ENCODE results near the gene RNF19B. TPM values are rescaled to one million over a fixed set of nuclear protein-coding genes. Genes with fewer than 3 reads are reported as not detected.

Gene RNF19B
- total RNA-seq, 5 donors from 2014 or later (not counting 1 experiment from before 2014, with no cell fraction given) = 28.7 to 44.8 (median 30.3) TPM

DNA sequence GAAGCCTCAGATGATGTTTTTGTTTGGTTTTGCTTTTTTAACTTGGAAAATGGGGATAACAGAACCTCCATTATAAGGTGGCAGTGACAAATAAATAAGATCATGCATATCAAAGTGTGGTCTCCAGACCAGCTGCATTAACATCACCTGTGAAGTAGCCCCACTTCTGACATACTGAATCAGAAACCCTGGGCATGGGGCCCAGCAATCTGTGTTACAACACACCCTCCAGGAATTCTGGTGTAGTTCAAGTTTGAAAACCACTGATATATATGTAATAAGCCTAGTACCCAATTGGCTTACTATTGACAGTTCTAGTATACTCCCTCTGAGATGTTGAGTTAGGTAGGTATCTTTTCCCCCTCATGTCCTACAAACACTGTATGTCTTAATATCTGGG is 24.1 kb upstream of the RNF19B start:
- ATAC-seq (replicated peaks in 1 of 4) = no peak
- peaks cover 15 to 50% (median 34%) of the 10 kb centered on the region in 3 donors for H3K4me1 Mint-ChIP-seq
- no peaks in the 10 kb centered on the region for H3K9me3 ChIP-seq
- ChIA-PET CTCF (no interaction called here), POLR2A (no interaction called here)
- H3K9me3 Mint-ChIP-seq = no peaks in the 10 kb centered on the region
- no peak for DNase-seq
- H3K27me3 ChIP-seq (replicated peaks in 1 of 2; ENCODE audit: control insufficient read depth in 2 of 2, extremely low read depth in 1 of 2, insufficient read depth in 2 of 2, low read length in 1 of 2) = no peaks in the 10 kb centered on the region
- H3K27ac ChIP-seq (ENCODE audit: low read length) = no peak overlapping the region
- peak overlapping the region in 1 of 2 donors; percentile 21 for H3K27ac Mint-ChIP-seq
- H3K4me3 ChIP-seq (ENCODE audit: control insufficient read depth in 1 of 2, extremely low read depth in 1 of 2, low read length in 1 of 2) = no peak overlapping the region
- H3K27me3 Mint-ChIP-seq = no peaks in the 10 kb centered on the region
- H3K4me3 Mint-ChIP-seq = no peak overlapping the region
- peaks cover 0 to 35% of the 10 kb centered on the region in 2 experiments for H3K4me1 ChIP-seq (ENCODE audit: control insufficient read depth in 1 of 2, extremely low read depth in 1 of 2, insufficient read depth in 2 of 2, low read length in 2 of 2)
- H3K36me3 ChIP-seq (ENCODE audit: control insufficient read depth in 2 of 2, extremely low read depth in 1 of 2, insufficient read depth in 1 of 2, low read length in 1 of 2) = no peaks in the 10 kb centered on the region
- no peaks in the 10 kb centered on the region for H3K36me3 Mint-ChIP-seq

DNA sequence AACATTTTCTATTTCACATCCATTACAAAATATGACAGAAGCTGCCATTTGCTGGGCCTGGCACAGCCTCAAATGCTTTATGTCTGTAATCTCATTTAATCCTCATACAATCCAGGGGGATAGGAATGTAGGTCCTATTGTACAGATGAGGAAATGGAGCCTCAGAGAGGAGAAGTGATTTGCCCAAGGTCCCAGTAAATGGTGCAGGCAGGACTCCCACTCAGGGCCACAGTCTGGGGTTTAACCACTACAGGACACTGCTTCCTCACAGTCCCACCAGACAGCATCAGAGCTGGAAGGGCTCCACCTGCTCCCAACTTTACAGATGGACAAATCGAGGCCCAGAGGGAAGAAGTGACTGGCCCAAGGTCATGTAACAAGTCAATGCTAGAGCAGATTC is 20.6 kb upstream of the RNF19B start:
- Histone ChIP-seq H3K4me3 (ENCODE audit: control insufficient read depth in 1 of 2, extremely low read depth in 1 of 2, low read length in 1 of 2) (no peak overlapping the region), H3K36me3 (ENCODE audit: control insufficient read depth in 2 of 2, extremely low read depth in 1 of 2, insufficient read depth in 1 of 2, low read length in 1 of 2) (no peaks in the 10 kb centered on the region), H3K27ac (ENCODE audit: low read length) (peak overlapping the region; percentile 95), H3K27me3 (replicated peaks in 1 of 2; ENCODE audit: control insufficient read depth in 2 of 2, extremely low read depth in 1 of 2, insufficient read depth in 2 of 2, low read length in 1 of 2) (no peaks in the 10 kb centered on the region), H3K9me3 (no peaks in the 10 kb centered on the region), H3K4me1 (ENCODE audit: control insufficient read depth in 1 of 2, extremely low read depth in 1 of 2, insufficient read depth in 2 of 2, low read length in 2 of 2) (peaks cover 12 to 48% of the 10 kb centered on the region in 2 experiments)
- WGBS (ENCODE audit: insufficient coverage) = 67% methylated on average over 1 of the region's 1 CpG
- Mint-ChIP-seq H3K4me1 (peaks cover 27 to 54% (median 46%) of the 10 kb centered on the region in 3 donors), H3K36me3 (no peaks in the 10 kb centered on the region), H3K4me3 (no peak overlapping the region), H3K27ac (no peak overlapping the region), H3K9me3 (no peaks in the 10 kb centered on the region), H3K27me3 (no peaks in the 10 kb centered on the region)
- DNase-seq (no peak), ATAC-seq (replicated peaks in 1 of 4) (no peak)
- ChIA-PET CTCF (interaction anchor here in 1 of 2 donors (0.5 kb wide), 1 partner anchor 60 kb away, joined by 3 read pairs; no protein-coding TSS in a partner anchor), POLR2A (no interaction called here)

- no peaks in the 10 kb centered on the region for H3K27me3 Mint-ChIP-seq
- H3K27ac Mint-ChIP-seq = peak overlapping the region; percentile 70 to 80
- H3K9me3 ChIP-seq = no peaks in the 10 kb centered on the region
- H3K4me1 Mint-ChIP-seq = peaks cover 27 to 55% (median 45%) of the 10 kb centered on the region in 3 donors
- H3K27me3 ChIP-seq (replicated peaks in 1 of 2; ENCODE audit: control insufficient read depth in 2 of 2, extremely low read depth in 1 of 2, insufficient read depth in 2 of 2, low read length in 1 of 2) = no peaks in the 10 kb centered on the region
- no peaks in the 10 kb centered on the region for H3K36me3 Mint-ChIP-seq
- ChIA-PET POLR2A (no interaction called here), CTCF (no interaction called here)
- no peak overlapping the region for H3K4me3 Mint-ChIP-seq
- DNase-seq (peak in 23 of 35 experiments; percentile 9 to 76 (median 32)), ATAC-seq (replicated peaks in 1 of 4) (peak in 2 of 4 experiments; percentile 21 to 67)
- peaks cover 12 to 51% of the 10 kb centered on the region in 2 experiments for H3K4me1 ChIP-seq (ENCODE audit: control insufficient read depth in 1 of 2, extremely low read depth in 1 of 2, insufficient read depth in 2 of 2, low read length in 2 of 2)
- peak overlapping the region; percentile 95 for H3K27ac ChIP-seq (ENCODE audit: low read length)
- H3K36me3 ChIP-seq (ENCODE audit: control insufficient read depth in 2 of 2, extremely low read depth in 1 of 2, insufficient read depth in 1 of 2, low read length in 1 of 2) = no peaks in the 10 kb centered on the region
- no peak overlapping the region for H3K4me3 ChIP-seq (ENCODE audit: control insufficient read depth in 1 of 2, extremely low read depth in 1 of 2, low read length in 1 of 2)
- 60% methylated on average over 1 of the region's 1 CpG for WGBS (ENCODE audit: insufficient coverage)
- no peaks in the 10 kb centered on the region for H3K9me3 Mint-ChIP-seq
These were observed 20.0 kb upstream of the RNF19B start for GRCh38 chr1:32984455-32985171.

DNA sequence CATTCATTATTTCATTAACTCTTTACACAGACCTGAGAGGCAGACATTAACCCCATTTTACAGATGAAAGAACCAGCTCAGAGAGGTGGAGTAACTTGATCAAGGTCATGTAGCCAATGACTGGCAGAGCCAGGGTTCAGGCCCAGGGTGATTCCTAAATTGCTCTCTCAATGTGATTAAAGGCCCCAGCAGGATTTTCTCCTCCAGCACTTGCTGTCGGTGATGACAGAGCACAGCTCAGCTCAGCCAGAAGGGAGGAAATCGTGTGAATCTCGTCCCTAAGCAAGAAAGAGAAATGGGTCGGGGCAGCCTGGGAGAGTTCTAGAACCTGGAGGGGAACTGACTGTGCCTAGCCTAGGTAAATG is 19.5 kb upstream of the RNF19B start:
- H3K9me3 ChIP-seq = no peaks in the 10 kb centered on the region
- DNase-seq (no peak), ATAC-seq (replicated peaks in 1 of 4) (peak in 1 of 4 experiments; percentile 3)
- Mint-ChIP-seq H3K4me3 (no peak overlapping the region), H3K27ac (peak overlapping the region; percentile 70 to 80), H3K27me3 (no peaks in the 10 kb centered on the region), H3K4me1 (peaks cover 24 to 49% (median 40%) of the 10 kb centered on the region in 3 donors), H3K9me3 (no peaks in the 10 kb centered on the region), H3K36me3 (no peaks in the 10 kb centered on the region)
- H3K36me3 ChIP-seq (ENCODE audit: control insufficient read depth in 2 of 2, extremely low read depth in 1 of 2, insufficient read depth in 1 of 2, low read length in 1 of 2) = no peaks in the 10 kb centered on the region
- H3K4me1 ChIP-seq (ENCODE audit: control insufficient read depth in 1 of 2, extremely low read depth in 1 of 2, insufficient read depth in 2 of 2, low read length in 2 of 2) = peaks cover 12 to 48% of the 10 kb centered on the region in 2 experiments
- H3K4me3 ChIP-seq (ENCODE audit: control insufficient read depth in 1 of 2, extremely low read depth in 1 of 2, low read length in 1 of 2) = no peak overlapping the region
- no peaks in the 10 kb centered on the region for H3K27me3 ChIP-seq (replicated peaks in 1 of 2; ENCODE audit: control insufficient read depth in 2 of 2, extremely low read depth in 1 of 2, insufficient read depth in 2 of 2, low read length in 1 of 2)
- ChIA-PET CTCF (no interaction called here), POLR2A (no interaction called here)
- 63% methylated on average over 3 of the region's 4 CpGs for WGBS (ENCODE audit: insufficient coverage)
- H3K27ac ChIP-seq (ENCODE audit: low read length) = peak overlapping the region; percentile 95

DNA sequence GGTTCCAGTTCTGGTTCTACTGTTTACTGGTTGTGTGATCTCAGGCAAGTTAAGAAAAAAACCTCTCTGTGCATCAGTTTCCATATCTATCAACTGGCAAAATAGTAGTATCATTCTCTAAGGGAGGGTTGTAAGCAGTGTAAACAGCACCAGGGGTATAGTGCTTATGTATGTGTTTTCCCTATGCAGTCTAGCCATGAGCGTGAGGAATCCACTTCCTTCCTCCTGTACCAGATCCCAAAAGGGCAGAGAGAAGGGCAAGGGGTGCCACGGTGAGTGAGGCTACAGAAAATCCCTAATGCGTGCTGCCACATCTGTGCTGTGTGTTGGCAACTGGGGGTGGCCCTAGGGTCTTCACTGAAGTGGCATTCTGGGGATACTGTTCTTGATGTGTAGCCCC is 18.4 kb upstream of the RNF19B start:
- CTCF ChIA-PET = no interaction called here

DNA sequence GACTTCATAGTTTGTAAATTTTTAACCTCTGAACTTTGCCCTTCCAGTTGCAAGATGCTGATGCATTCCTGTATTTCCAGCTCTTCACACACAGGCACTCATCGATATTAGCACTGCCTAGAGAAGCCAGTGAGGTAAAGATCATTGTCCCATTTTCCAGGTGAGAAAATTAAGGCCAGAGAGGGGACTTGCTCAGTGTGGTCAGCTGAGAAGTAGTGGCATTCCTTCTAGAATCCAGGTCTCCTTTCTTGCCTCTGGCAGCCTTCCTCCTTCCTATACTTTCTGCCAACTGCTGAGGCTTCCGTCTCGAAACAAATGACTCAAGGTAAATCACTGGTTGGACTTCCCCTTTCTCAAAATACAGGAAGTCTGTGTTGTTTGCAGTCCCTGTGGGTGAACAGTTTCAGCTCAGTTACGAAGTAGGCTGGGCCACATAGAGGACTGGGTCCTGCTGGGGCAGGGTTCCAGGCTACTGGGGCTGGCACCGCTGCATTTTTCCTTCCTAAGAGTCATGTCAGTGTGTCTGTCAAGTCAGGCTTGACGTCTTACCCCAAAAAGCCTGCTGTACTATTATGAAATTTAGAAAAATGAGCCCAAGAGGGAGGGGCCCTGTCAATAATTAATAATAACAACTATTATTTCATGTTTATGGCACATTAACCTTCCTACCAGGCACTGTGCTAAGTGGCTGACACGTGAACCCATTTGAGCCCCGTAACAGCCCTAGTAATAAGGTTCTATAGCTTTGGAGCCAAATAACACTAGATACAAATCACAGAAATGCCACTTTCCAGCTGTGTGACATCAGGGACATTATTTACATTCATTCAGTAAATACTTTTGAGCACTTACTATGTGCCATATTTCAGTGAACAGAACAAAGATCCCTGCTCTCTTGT is 16.6 kb upstream of the RNF19B start:
- H3K4me1 Mint-ChIP-seq = peaks cover 21 to 43% (median 33%) of the 10 kb centered on the region in 3 donors
- peaks cover 12 to 46% of the 10 kb centered on the region in 2 experiments for H3K4me1 ChIP-seq (ENCODE audit: control insufficient read depth in 1 of 2, extremely low read depth in 1 of 2, insufficient read depth in 2 of 2, low read length in 2 of 2)
- H3K27me3 Mint-ChIP-seq = no peaks in the 10 kb centered on the region

More for the DNA sequence above, 18.4 kb upstream of the RNF19B start:
- H3K4me1 Mint-ChIP-seq = peaks cover 21 to 43% (median 33%) of the 10 kb centered on the region in 3 donors
- Histone ChIP-seq H3K9me3 (no peaks in the 10 kb centered on the region), H3K36me3 (ENCODE audit: control insufficient read depth in 2 of 2, extremely low read depth in 1 of 2, insufficient read depth in 1 of 2, low read length in 1 of 2) (no peaks in the 10 kb centered on the region), H3K4me1 (ENCODE audit: control insufficient read depth in 1 of 2, extremely low read depth in 1 of 2, insufficient read depth in 2 of 2, low read length in 2 of 2) (peaks cover 12 to 46% of the 10 kb centered on the region in 2 experiments), H3K4me3 (ENCODE audit: control insufficient read depth in 1 of 2, extremely low read depth in 1 of 2, low read length in 1 of 2) (no peak overlapping the region), H3K27ac (ENCODE audit: low read length) (no peak overlapping the region), H3K27me3 (replicated peaks in 1 of 2; ENCODE audit: control insufficient read depth in 2 of 2, extremely low read depth in 1 of 2, insufficient read depth in 2 of 2, low read length in 1 of 2) (no peaks in the 10 kb centered on the region)
- no peaks in the 10 kb centered on the region for H3K9me3 Mint-ChIP-seq
- no CpG with 5 or more reads among the region's 3 CpGs for WGBS (ENCODE audit: insufficient coverage)
- ATAC-seq (replicated peaks in 1 of 4) (no peak), DNase-seq (no peak)
- peak overlapping the region; percentile 71 to 89 for H3K27ac Mint-ChIP-seq
- H3K4me3 Mint-ChIP-seq = no peak overlapping the region
- no peaks in the 10 kb centered on the region for H3K36me3 Mint-ChIP-seq
- POLR2A ChIA-PET = no interaction called here
- no peaks in the 10 kb centered on the region for H3K27me3 Mint-ChIP-seq

More for the DNA sequence above, 16.6 kb upstream of the RNF19B start:
- Mint-ChIP-seq H3K36me3 (no peaks in the 10 kb centered on the region), H3K27ac (peak overlapping the region; percentile 97 to 98), H3K9me3 (no peaks in the 10 kb centered on the region), H3K4me3 (peak overlapping the region; percentile 65 to 80 (median 72))
- Histone ChIP-seq H3K36me3 (ENCODE audit: control insufficient read depth in 2 of 2, extremely low read depth in 1 of 2, insufficient read depth in 1 of 2, low read length in 1 of 2) (no peaks in the 10 kb centered on the region), H3K9me3 (no peaks in the 10 kb centered on the region), H3K27ac (ENCODE audit: low read length) (peak overlapping the region; percentile 93), H3K4me3 (ENCODE audit: control insufficient read depth in 1 of 2, extremely low read depth in 1 of 2, low read length in 1 of 2) (peak overlapping the region; percentile 12 to 35), H3K27me3 (replicated peaks in 1 of 2; ENCODE audit: control insufficient read depth in 2 of 2, extremely low read depth in 1 of 2, insufficient read depth in 2 of 2, low read length in 1 of 2) (no peaks in the 10 kb centered on the region)
- DNase-seq (peak; percentile 32 to 86 (median 53)), ATAC-seq (replicated peaks in 1 of 4) (peak; percentile 96 to 99 (median 98))
- 36% methylated on average over 3 of the region's 8 CpGs for WGBS (ENCODE audit: insufficient coverage)
- CTCF ChIA-PET = interaction anchor here in 1 of 2 donors (0.5 to 2.3 kb wide), 8 partner anchors 12 to 575 kb away, joined by 3 to 12 read pairs (median 4); partner anchors contain the start of gene RNF19B
- POLR2A ChIA-PET = interaction anchor here (0.5 to 1.5 kb wide), 5 partner anchors 12 to 333 kb away, joined by 3 to 16 read pairs (median 4); partner anchors contain the start of gene RNF19B (in 1 of the 2)

All from T-cell (primary cell).